Type B pancreatic cell (in vitro differentiated cells): Measurements from ENCODE around the gene ACAD9. TPM values are rescaled to one million over a fixed set of nuclear protein-coding genes. Genes with fewer than 3 reads are reported as not detected.

Experiments
- DNase-seq: peaks from one replicate; pipeline ENCODE4 v3.0.0; 2021; ENCODE audit warnings: mixed read lengths; ENCODE audit not compliant: unreplicated experiment; ENCODE audit errors: extremely low spot score
- H3K27ac Mint-ChIP-seq: 2 replicates; pipeline ENCODE4 v1.8.0; 2021; ENCODE audit warnings: mild to moderate bottlenecking, mixed read lengths
- H3K27me3 Mint-ChIP-seq: 2 replicates; pipeline ENCODE4 v1.8.0; 2021; ENCODE audit warnings: mixed read lengths
- H3K36me3 Mint-ChIP-seq: 2 replicates; pipeline ENCODE4 v1.8.0; 2021; ENCODE audit warnings: mixed read lengths
- H3K4me1 Mint-ChIP-seq: one replicate; pipeline ENCODE4 v1.8.0; 2021; ENCODE audit warnings: mixed read lengths; ENCODE audit not compliant: unreplicated experiment
- H3K4me3 Mint-ChIP-seq: 2 replicates; pipeline ENCODE4 v1.8.0; 2021; ENCODE audit warnings: mild to moderate bottlenecking, mixed read lengths
- H3K9me3 Mint-ChIP-seq: 2 replicates; pipeline ENCODE4 v1.8.0; 2021; ENCODE audit warnings: mixed read lengths
- CTCF ChIP-seq: fragments of 200-600 bp; sonication (generic); conservative IDR thresholded peaks from 2 replicates; pipeline ENCODE4 v1.5.0; 2021; ENCODE audit warnings: antibody characterized with exemption, mild to moderate bottlenecking
- total RNA-seq: library from RNA; stranded (reverse); gene quantifications from 2 replicates; pipeline ENCODE4 v1.2.1, GENCODE V29; 2021; ENCODE audit warnings: low replicate concordance

ACAD9 gene
- total RNA-seq, 1 donor from 2014 or later, result 56.1 TPM

- TF ChIP-seq CTCF, result no peak
Observed at GRCh38 chr3:128848936-128849335, 30.5 kb upstream of the ACAD9 start.

GRCh38 chr3:128849911-128850455, 29.4 kb upstream of the ACAD9 start:
- H3K27ac Mint-ChIP-seq, result no peak overlapping the region
- H3K36me3 Mint-ChIP-seq, result peaks cover 5% of the 10 kb centered on the region
- H3K4me3 Mint-ChIP-seq, result no peak overlapping the region
- no peak for DNase-seq
- peaks cover 9% of the 10 kb centered on the region for H3K4me1 Mint-ChIP-seq
- peak; percentile 16 for TF ChIP-seq CTCF
- no peaks in the 10 kb centered on the region for H3K27me3 Mint-ChIP-seq
- H3K9me3 Mint-ChIP-seq, result peaks cover 7% of the 10 kb centered on the region

More at GRCh38 chr3:128848936-128849335, 30.5 kb upstream of the ACAD9 start:
- Mint-ChIP-seq H3K27me3 (no peaks in the 10 kb centered on the region), H3K27ac (no peak overlapping the region), H3K36me3 (no peaks in the 10 kb centered on the region), H3K4me3 (no peak overlapping the region), H3K9me3 (peaks cover 2% of the 10 kb centered on the region), H3K4me1 (peaks cover 9% of the 10 kb centered on the region)
- no peak for DNase-seq

- H3K27ac Mint-ChIP-seq, result no peak overlapping the region
- H3K27me3 Mint-ChIP-seq, result no peaks in the 10 kb centered on the region
- H3K9me3 Mint-ChIP-seq, result peaks cover 13% of the 10 kb centered on the region
- no peak for TF ChIP-seq CTCF
- no peak for DNase-seq
- no peak overlapping the region for H3K4me3 Mint-ChIP-seq
- H3K36me3 Mint-ChIP-seq, result peaks cover 5% of the 10 kb centered on the region
- peaks cover 4% of the 10 kb centered on the region for H3K4me1 Mint-ChIP-seq
Observed at GRCh38 chr3:128850544-128850943, 28.9 kb upstream of the ACAD9 start.

- Mint-ChIP-seq H3K9me3 (peaks cover 13% of the 10 kb centered on the region), H3K36me3 (peaks cover 5% of the 10 kb centered on the region), H3K4me3 (no peak overlapping the region), H3K27me3 (no peaks in the 10 kb centered on the region), H3K27ac (no peak overlapping the region), H3K4me1 (no peaks in the 10 kb centered on the region)
- DNase-seq, result no peak
- no peak for TF ChIP-seq CTCF
Observed at GRCh38 chr3:128851601-128852000, 27.8 kb upstream of the ACAD9 start.

- DNase-seq, result no peak
- Mint-ChIP-seq H3K4me1 (no peaks in the 10 kb centered on the region), H3K9me3 (peaks cover 22% of the 10 kb centered on the region), H3K27ac (no peak overlapping the region), H3K27me3 (no peaks in the 10 kb centered on the region), H3K36me3 (peaks cover 5% of the 10 kb centered on the region), H3K4me3 (no peak overlapping the region)
- no peak for TF ChIP-seq CTCF
Observed at GRCh38 chr3:128853826-128854225, 25.6 kb upstream of the ACAD9 start.

- no peaks in the 10 kb centered on the region for H3K4me1 Mint-ChIP-seq
- no peak overlapping the region for H3K4me3 Mint-ChIP-seq
- H3K27me3 Mint-ChIP-seq, result no peaks in the 10 kb centered on the region
- no peak overlapping the region for H3K27ac Mint-ChIP-seq
- no peak for DNase-seq
- no peak for TF ChIP-seq CTCF
- H3K36me3 Mint-ChIP-seq, result peaks cover 6% of the 10 kb centered on the region
- H3K9me3 Mint-ChIP-seq, result peaks cover 25% of the 10 kb centered on the region
Observed at GRCh38 chr3:128854475-128854874, 24.9 kb upstream of the ACAD9 start.
